GM19328 (cell line): ENCODE data around the gene LRP1B.
"Not testable (repeated sequence)": the region's sequence is repeated elsewhere in the genome, so short reads cannot be mapped to it uniquely, and the experiment has no call there.

Experiments used
- ATAC-seq: cut with Tn5 transposase; IDR thresholded peaks from one replicate; pipeline ENCODE4 v1.9.1; 2021; ENCODE audit warnings: mild to moderate bottlenecking, moderate library complexity; ENCODE audit not compliant: unreplicated experiment

Gene LRP1B

GRCh38 chr2:140994856-140995255 lies 1136.0 kb downstream of the LRP1B start:
- no peak for ATAC-seq

- no peak for ATAC-seq
These were observed 1140.4 kb downstream of the LRP1B start for GRCh38 chr2:140990416-140990815.

- ATAC-seq = no peak
These were observed 1142.2 kb downstream of the LRP1B start for GRCh38 chr2:140988597-140988996.

- ATAC-seq = no peak
These were observed 1144.4 kb downstream of the LRP1B start for GRCh38 chr2:140986456-140986855.

- ATAC-seq = no peak
These were observed 1155.6 kb downstream of the LRP1B start for GRCh38 chr2:140975237-140975636.

GRCh38 chr2:140972724-140973123 lies 1158.1 kb downstream of the LRP1B start:
- no peak for ATAC-seq

- ATAC-seq = not testable (repeated sequence)
These were observed 1166.5 kb downstream of the LRP1B start for GRCh38 chr2:140964324-140964723.

GRCh38 chr2:140949932-140950331 lies 1180.9 kb downstream of the LRP1B start:
- ATAC-seq = no peak

GRCh38 chr2:140947236-140947635 lies 1183.6 kb downstream of the LRP1B start:
- ATAC-seq = no peak

- no peak for ATAC-seq
These were observed 1186.9 kb downstream of the LRP1B start for GRCh38 chr2:140943867-140944266.

GRCh38 chr2:140942284-140942683 lies 1188.5 kb downstream of the LRP1B start:
- ATAC-seq = no peak

GRCh38 chr2:140929849-140930248 lies 1201.0 kb downstream of the LRP1B start:
- ATAC-seq = no peak

GRCh38 chr2:140918426-140918825 lies 1212.4 kb downstream of the LRP1B start:
- ATAC-seq = no peak

GRCh38 chr2:140916410-140916809 lies 1214.4 kb downstream of the LRP1B start:
- no peak for ATAC-seq

- ATAC-seq = no peak
These were observed 1220.1 kb downstream of the LRP1B start for GRCh38 chr2:140910683-140911082.

- ATAC-seq = no peak
These were observed 1225.6 kb downstream of the LRP1B start for GRCh38 chr2:140905083-140905781.

GRCh38 chr2:140895378-140895777 lies 1235.4 kb downstream of the LRP1B start:
- ATAC-seq = no peak

- ATAC-seq = no peak
These were observed 1237.1 kb downstream of the LRP1B start for GRCh38 chr2:140893685-140894084.

GRCh38 chr2:140892911-140893637 lies 1237.7 kb downstream of the LRP1B start:
- no peak for ATAC-seq

- no peak for ATAC-seq
These were observed 1238.4 kb downstream of the LRP1B start for GRCh38 chr2:140892436-140892835.

GRCh38 chr2:140891614-140892212 lies 1239.1 kb downstream of the LRP1B start:
- ATAC-seq = no peak
